ENCODE measurements around the gene SLU7.
A peak's percentile ranks its signal among the peaks of the same experiment; 100 is the strongest.

The SLU7 gene

GRCh38 chr5:160399402-160400353 lies 19.2 kb downstream of the SLU7 start, which contains the start of gene FAM200C:
FAM200C (minus strand) TSS chr5:160400054; CDS start chr5:160395490, 4,564 bp downstream.
- DNase-seq = peak; percentile 84

DNA sequence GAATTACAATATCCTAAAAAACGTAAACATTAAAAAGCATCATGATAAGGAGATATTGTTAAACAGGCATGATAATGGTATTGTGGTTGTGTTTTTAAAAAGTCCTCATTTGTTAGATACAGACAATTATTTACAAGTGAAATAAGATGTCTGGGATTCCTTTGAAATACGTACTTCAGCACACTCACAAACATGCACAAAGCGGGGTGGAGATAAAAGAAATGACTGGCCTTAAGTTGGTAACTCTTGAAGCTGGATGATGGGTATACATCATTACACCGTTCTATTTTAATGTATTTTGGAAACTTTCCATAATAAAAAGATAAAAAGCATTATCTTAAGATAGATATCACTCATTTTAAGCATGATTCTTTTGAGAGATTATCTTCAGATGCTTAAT lies 20.1 kb downstream of the SLU7 start:
- DNase-seq = no peak

DNA sequence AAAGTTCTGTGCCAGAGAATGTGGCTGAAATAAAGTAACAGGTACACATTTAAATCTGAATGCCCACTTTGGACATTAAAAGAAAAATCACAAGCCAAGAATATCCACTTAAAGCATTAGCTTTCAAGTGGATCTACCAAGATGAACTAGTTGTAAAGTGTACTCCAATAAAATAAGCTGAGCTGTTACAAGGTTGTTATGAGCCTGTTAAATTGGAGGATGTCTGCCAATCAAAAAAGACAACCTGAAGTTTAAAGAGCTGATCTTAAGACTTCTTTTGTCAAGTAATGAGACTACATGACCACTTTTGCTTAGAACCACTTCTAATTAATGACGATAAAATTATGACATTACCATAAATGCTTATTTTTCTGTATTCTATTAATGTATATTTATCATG lies 21.4 kb downstream of the SLU7 start:
- DNase-seq = no peak

DNA sequence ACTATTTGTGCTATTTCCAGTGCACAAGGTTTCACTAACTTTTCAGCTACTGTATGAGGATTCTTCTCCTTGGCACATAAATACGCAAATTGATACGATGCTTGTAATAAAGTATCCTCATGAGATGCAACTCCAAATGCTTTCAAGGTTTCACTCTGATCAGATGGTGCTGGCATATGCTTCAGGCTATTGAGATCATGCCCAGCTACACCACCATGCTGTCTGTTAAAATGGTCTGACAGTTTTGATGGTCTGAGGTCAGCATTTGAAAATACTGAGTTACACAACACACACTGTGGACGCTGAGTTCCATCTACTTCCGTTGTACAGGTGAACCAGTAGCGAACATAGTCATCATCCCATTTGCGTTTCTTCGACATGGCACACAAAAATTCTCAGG lies 23.8 kb downstream of the SLU7 start:
- no peak for DNase-seq

- peak; percentile 40 for DNase-seq
Observed at GRCh38 chr5:160390787-160391696, 27.8 kb downstream of the SLU7 start.

DNA sequence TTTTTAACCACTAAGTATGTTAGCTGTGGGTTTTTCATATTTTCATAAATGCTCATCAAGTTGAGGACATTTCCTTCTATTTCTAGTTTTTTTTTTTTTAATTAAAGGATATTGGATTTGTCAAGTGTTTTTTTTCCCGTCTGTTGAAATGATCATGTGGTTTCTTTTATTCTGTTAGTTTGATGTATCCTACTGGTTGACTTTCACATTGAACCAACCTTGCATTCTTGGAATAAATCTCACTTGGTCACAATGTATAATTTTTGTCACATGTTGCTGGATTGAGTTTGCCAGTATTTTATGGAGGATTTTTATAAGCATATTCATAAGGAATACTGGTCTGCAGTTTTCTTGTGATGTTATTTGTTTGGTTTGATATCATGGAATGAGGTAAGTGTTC lies 31.4 kb downstream of the SLU7 start:
- DNase-seq = no peak

DNA sequence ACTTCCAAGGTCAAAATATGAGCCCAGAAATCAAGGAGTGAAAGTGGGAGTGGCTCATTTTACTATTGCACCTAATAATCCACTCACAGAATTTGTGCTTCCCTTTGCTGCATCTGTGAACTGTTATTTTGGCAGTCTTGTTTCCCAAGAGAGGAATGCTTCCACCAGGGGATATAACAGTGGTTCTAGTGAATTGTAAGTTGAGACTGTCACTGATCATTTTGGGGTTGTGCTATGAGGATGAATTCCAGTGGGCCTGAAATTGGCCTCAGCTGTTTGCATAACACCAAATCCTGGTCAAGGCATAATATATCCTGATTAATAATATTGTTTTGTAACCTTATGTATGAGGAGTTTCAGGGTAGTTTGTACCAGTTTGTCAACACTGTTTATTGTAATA lies 33.4 kb downstream of the SLU7 start:
- DNase-seq = no peak

GRCh38 chr5:160384681-160385080 lies 34.2 kb downstream of the SLU7 start:
- DNase-seq = no peak

DNA sequence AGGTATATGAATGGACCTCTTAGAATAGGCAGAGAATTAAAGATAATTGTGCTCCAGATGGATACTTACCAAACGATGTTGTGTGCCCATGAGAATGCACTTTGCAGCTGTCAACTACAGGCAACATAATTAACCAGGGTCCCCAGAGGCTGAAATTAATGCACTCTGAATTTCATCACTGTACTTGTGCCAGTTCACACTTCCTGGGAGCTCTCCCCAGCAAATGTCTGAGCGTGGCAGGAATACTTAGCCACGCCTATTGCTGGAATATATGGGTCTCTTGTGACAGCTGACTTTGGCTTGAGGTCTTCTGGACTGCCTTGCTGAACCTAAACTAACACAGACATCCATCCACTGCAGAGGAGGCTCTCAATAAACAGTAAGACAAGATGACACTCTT lies 36.5 kb downstream of the SLU7 start:
- no peak for DNase-seq

- no peak for DNase-seq
Observed at GRCh38 chr5:160380041-160380440, 38.8 kb downstream of the SLU7 start.

GRCh38 chr5:160379511-160379910 lies 39.4 kb downstream of the SLU7 start:
- no peak for DNase-seq

GRCh38 chr5:160378330-160378729 lies 40.6 kb downstream of the SLU7 start:
- DNase-seq = no peak

- no peak for DNase-seq
Observed at GRCh38 chr5:160377651-160378050, 41.2 kb downstream of the SLU7 start.

DNA sequence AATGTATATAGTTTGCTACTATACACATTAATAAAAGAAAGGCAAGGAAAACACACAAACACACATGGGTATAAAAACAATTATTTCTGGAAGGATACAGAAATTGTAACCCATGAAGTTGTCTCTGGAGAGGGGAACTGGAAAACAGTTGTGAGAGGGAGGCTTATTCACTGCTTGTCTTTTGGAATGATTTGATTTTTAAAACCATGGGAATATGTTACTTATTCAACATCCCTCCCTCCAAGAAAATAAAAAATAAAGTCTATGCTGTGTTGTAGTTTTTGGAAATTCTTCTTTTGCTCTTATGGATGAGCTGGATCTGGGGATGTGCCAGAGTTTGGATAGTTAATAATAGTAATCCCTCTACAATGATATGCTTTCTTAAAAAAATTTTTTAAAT lies 42.5 kb downstream of the SLU7 start:
- DNase-seq = no peak

DNA sequence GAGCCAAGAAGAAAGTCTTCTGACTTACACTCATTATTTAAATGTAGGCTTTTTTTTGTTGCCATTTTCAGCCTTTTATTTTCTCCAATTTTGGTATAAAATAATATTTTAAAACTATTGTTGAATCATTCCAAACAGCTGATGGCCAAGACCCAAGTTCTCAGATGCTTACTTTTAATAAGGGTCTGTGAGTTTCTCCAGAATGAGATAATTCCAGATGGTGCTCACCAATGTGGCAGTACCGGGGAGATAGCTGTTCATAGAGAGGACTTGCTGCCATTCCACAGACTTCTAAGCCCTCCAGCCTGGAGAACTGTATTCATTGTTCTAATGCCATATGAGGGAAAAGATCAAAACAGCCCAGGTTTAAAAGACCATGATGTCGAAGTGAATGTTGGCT lies 43.2 kb downstream of the SLU7 start:
- DNase-seq = no peak

DNA sequence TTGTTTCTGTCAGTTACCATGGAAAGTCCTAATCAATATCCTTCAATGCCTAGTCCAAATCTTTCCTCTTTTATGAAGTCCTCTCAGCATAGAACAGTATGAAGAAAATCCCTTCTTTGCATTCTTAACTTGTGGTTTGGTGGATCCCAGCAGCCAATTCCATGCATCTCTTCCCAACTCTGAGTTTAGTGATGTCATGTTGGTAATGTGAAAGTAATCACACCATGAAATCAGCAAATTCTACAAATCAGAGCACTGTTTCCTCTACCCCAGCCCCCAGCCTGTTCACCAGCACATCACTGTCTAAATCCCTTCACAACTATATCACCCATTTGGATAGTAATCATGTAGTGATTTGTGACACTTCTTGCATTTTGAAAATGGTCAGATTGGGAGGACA lies 43.7 kb downstream of the SLU7 start:
- DNase-seq = no peak

- no peak for DNase-seq
Observed at GRCh38 chr5:160371294-160371693, 47.6 kb downstream of the SLU7 start.

GRCh38 chr5:160370713-160371034 lies 48.2 kb downstream of the SLU7 start:
- no peak for DNase-seq

DNA sequence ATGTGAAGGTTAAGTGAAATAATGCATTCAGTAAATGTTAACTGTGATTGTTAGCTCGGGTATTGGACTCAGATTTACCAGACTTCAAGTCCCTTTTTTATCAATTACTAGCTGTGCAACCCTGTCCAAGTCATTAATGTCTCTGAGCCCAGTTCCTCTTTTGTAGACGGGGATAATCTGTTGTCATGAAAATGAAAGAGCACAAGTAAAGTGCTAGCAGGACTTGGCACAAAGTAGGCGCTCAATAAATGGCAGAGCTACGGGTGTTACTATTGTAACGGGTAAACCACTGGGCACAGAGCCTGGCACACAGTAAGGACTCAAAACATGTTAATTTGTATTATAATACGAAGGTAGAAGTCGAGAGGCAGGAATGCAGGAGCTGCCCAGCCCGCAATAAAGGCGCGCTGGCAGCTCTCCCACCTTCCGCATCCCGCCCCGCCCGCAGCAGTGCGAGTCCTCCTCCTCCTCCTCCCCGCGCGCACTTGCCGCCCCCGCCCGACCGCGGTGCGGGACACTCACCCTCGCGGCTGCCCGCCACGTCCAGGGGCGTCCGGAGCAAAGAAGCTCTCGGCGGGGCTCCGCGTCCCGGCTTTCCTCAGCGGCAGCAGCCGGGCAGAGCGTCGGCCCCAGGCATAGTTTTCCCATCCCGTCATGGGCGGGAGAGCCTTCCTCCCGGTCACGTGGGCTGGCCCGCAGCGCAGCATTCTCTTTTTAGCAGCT lies 48.7 kb downstream of the SLU7 start, which contains the start of gene C1QTNF2:
Gene C1QTNF2, minus strand, starts transcription at position 637 of the 723 bp plus-strand sequence. CDS start 15,615 bp downstream, outside the sequence.
- DNase-seq = peak; percentile 56

- DNase-seq = no peak
Observed at GRCh38 chr5:160367885-160368284, 51.0 kb downstream of the SLU7 start.

DNA sequence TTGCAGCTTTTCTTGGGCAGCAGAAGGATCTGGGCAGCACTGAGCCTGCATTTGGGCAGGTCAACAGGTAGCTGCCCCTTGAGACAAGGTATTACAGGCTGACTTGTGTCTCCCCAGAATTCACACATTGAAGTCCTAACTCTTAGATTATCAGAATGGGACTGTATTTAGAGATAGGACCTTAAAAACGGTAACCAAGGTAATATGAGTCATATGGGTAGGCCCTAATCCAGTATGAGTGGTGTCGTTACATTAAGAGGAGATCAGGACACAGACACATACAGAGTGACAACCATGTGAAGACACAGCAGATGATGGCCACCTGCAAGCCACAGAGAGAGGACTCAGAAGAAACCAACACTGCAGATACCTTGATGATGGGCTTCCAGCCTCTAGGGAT lies 51.6 kb downstream of the SLU7 start:
- DNase-seq = no peak

GRCh38 chr5:160366230-160366629 lies 52.7 kb downstream of the SLU7 start:
- DNase-seq = no peak

Data from amniotic stem cell (primary cell).